ENCODE measurements around the gene TANGO6.

- TF ChIP-seq CTCF (IDR thresholded peaks at IDR 0.05) (no peak), EZH2 (IDR thresholded peaks at IDR 0.05) (no peak), EZH2phosphoT487 (IDR thresholded peaks at IDR 0.05) (no peak)
Observed at GRCh38 chr16:68835970-68836369, 7.4 kb upstream of the TANGO6 start.
